WTC11 (cell line): ENCODE results near the gene SLC25A12. TPM values are rescaled to one million over a fixed set of nuclear protein-coding genes. Genes with fewer than 3 reads are reported as not detected.

ENCODE experiments used
- ATAC-seq: fragments of 200-7000 bp; cut with Tn5 transposase; 2 replicates; pipeline ENCODE4 v1.10.0; 2021; ENCODE audit warnings: mild to moderate bottlenecking, moderate library complexity
- CTCF ChIA-PET: fragments of 300-600 bp; sonication (Branson Sonifier 250); formaldehyde crosslinking; loops from one replicate; lab custom pipeline; 2021; ENCODE audit warnings: antibody characterized with exemption; lab: Charles Lee
- POLR2A ChIA-PET: fragments of 350-600 bp; sonication (Branson Sonifier 250); formaldehyde crosslinking; loops from one replicate; lab custom pipeline; 2021; ENCODE audit warnings: antibody characterized with exemption; lab: Charles Lee
- DNase-seq: peaks from one replicate; pipeline ENCODE4 v3.0.0; 2021; ENCODE audit warnings: low spot score
- H3K27ac Mint-ChIP-seq: 2 replicates; pipeline ENCODE4 v1.8.0; 2021; ENCODE audit warnings: mixed read lengths
- H3K27me3 Mint-ChIP-seq: 2 replicates; pipeline ENCODE4 v1.8.0; 2021; ENCODE audit warnings: low read depth, mild to moderate bottlenecking, moderate library complexity, mixed read lengths
- H3K36me3 Mint-ChIP-seq: 2 replicates; pipeline ENCODE4 v1.8.0; 2021; ENCODE audit warnings: mixed read lengths
- H3K4me1 Mint-ChIP-seq: 2 replicates; pipeline ENCODE4 v1.8.0; 2022; ENCODE audit warnings: mixed read lengths
- H3K4me3 Mint-ChIP-seq: 2 replicates; pipeline ENCODE4 v1.8.0; 2021; ENCODE audit warnings: mild to moderate bottlenecking, moderate library complexity, mixed read lengths
- H3K9me3 Mint-ChIP-seq: 2 replicates; pipeline ENCODE4 v1.8.0; 2021; ENCODE audit warnings: mixed read lengths
- AR ChIP-seq: fragments of 250-450 bp; sonication (Bioruptor Pico); IDR thresholded peaks from 2 replicates; pipeline ENCODE4 v1.9.0; 2021; ENCODE audit warnings: mild to moderate bottlenecking
- ATF2 ChIP-seq: sonication (generic); formaldehyde crosslinking; IDR thresholded peaks from 2 replicates; pipeline ENCODE4 v1.8.1; 2022; ENCODE audit warnings: low read depth, missing genetic modification reagents, borderline replicate concordance
- IRF2 ChIP-seq: sonication (generic); formaldehyde crosslinking; IDR thresholded peaks from 2 replicates; pipeline ENCODE4 v1.8.0; 2022; ENCODE audit warnings: low read depth, missing genetic modification reagents, borderline replicate concordance
- JAZF1 ChIP-seq: fragments of 250-450 bp; sonication (Bioruptor Pico); IDR thresholded peaks from 2 replicates; pipeline ENCODE4 v1.9.0; 2021; ENCODE audit warnings: moderate library complexity, mild to moderate bottlenecking, inconsistent platforms
- JUN ChIP-seq: sonication (generic); formaldehyde crosslinking; IDR thresholded peaks from 2 replicates; pipeline ENCODE4 v1.8.0; 2023; ENCODE audit warnings: mild to moderate bottlenecking, missing genetic modification reagents
- NFYB ChIP-seq: sonication (generic); formaldehyde crosslinking; conservative IDR thresholded peaks from 2 replicates; pipeline ENCODE4 v1.8.0; 2022; ENCODE audit warnings: low read depth, missing genetic modification reagents
- SMAD3 ChIP-seq: sonication (generic); formaldehyde crosslinking; IDR thresholded peaks from 2 replicates; pipeline ENCODE4 v1.8.0; 2022; ENCODE audit warnings: missing genetic modification reagents, mild to moderate bottlenecking, borderline replicate concordance
- SP1 ChIP-seq: sonication (generic); formaldehyde crosslinking; conservative IDR thresholded peaks from 2 replicates; pipeline ENCODE4 v1.8.1; 2022; ENCODE audit warnings: missing genetic modification reagents
- TEAD1 ChIP-seq: sonication (generic); formaldehyde crosslinking; IDR thresholded peaks from 2 replicates; pipeline ENCODE4 v1.8.0; 2022; ENCODE audit warnings: mild to moderate bottlenecking, missing genetic modification reagents
- ZNF219 ChIP-seq: sonication (generic); formaldehyde crosslinking; IDR thresholded peaks from 2 replicates; pipeline ENCODE4 v1.8.0; 2023; ENCODE audit warnings: missing genetic modification reagents, mild to moderate bottlenecking, borderline replicate concordance
- ZNF263 ChIP-seq: sonication (generic); formaldehyde crosslinking; IDR thresholded peaks from 2 replicates; pipeline ENCODE4 v1.8.1; 2022; ENCODE audit warnings: low read depth, mild to moderate bottlenecking, moderate library complexity, missing genetic modification reagents
- ZNF281 ChIP-seq: sonication (generic); formaldehyde crosslinking; IDR thresholded peaks from 2 replicates; pipeline ENCODE4 v1.8.0; 2023; ENCODE audit warnings: mild to moderate bottlenecking, missing genetic modification reagents
- ZNF416 ChIP-seq: fragments of 250-450 bp; sonication (Bioruptor Pico); IDR thresholded peaks from 2 replicates; pipeline ENCODE4 v1.9.0; 2021; ENCODE audit warnings: mild to moderate bottlenecking, inconsistent platforms
- ZNF423 ChIP-seq: fragments of 250-450 bp; sonication (Bioruptor Pico); IDR thresholded peaks from 2 replicates; pipeline ENCODE4 v2.1.2; 2022; ENCODE audit warnings: mild to moderate bottlenecking, moderate library complexity
- total RNA-seq: library from RNA; stranded (reverse); gene quantifications from 3 replicates; pipeline ENCODE4 v1.2.3, GENCODE V29; 2021
- TF ChIP-seq, protein P1 (sequence below): sonication (generic); formaldehyde crosslinking; IDR thresholded peaks from 2 replicates; pipeline ENCODE4 v1.8.1; 2023; ENCODE audit warnings: mild to moderate bottlenecking, missing genetic modification reagents

SLC25A12 gene
- total RNA-seq, 1 experiment from 2014 or later, result 9.0 TPM

DNA sequence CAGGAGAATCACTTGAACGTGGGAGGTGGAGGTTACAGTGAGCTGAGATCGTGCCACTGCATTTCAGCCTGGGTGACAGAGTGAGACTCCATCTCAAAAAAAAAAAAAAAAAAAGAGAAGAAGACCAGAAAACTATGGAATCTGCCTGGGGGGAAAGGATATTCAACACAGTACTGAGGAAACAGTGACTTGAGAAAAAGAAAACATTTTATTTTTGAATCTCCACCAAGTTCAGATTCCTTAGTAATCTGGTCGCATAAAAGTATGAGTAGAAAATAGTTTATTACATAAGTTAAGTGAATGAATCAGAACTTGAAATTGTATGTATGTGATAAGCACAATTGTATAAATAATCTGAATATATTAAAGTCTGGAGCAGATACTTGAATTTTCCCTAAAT is 15.2 kb upstream of the SLC25A12 start:
- Mint-ChIP-seq H3K27me3 (no peaks in the 10 kb centered on the region), H3K9me3 (no peaks in the 10 kb centered on the region), H3K36me3 (no peaks in the 10 kb centered on the region), H3K4me1 (no peaks in the 10 kb centered on the region), H3K4me3 (no peak overlapping the region), H3K27ac (no peak overlapping the region)
- DNase-seq, result no peak
- ChIA-PET POLR2A (interaction anchor here (0.7 kb wide), 1 partner anchor 559 kb away, joined by 3 read pairs; no protein-coding TSS in a partner anchor), CTCF (interaction anchor here (0.6 kb wide), 1 partner anchor 115 kb away, joined by 3 read pairs; no protein-coding TSS in a partner anchor)
- ATAC-seq, result no peak
- no peak for TF ChIP-seq SP1 (CRISPR knock-in tag)
- TF ChIP-seq AR (CRISPR knock-in tag), result no peak
- no peak for TF ChIP-seq JAZF1 (CRISPR knock-in tag)
- TF ChIP-seq JUN (CRISPR knock-in tag), result no peak
- TF ChIP-seq ATF2 (CRISPR knock-in tag), result no peak
- TF ChIP-seq ZNF416 (CRISPR knock-in tag), result no peak

- TF ChIP-seq SMAD3 (CRISPR knock-in tag) (no peak), ZNF219 (no peak), ZNF281 (no peak), TEAD1 (CRISPR knock-in tag) (no peak), ZNF263 (CRISPR knock-in tag) (no peak), ZNF423 (CRISPR knock-in tag) (no peak), NFYB (no peak), IRF2 (CRISPR knock-in tag) (no peak)
- TF ChIP-seq, protein P1, sequence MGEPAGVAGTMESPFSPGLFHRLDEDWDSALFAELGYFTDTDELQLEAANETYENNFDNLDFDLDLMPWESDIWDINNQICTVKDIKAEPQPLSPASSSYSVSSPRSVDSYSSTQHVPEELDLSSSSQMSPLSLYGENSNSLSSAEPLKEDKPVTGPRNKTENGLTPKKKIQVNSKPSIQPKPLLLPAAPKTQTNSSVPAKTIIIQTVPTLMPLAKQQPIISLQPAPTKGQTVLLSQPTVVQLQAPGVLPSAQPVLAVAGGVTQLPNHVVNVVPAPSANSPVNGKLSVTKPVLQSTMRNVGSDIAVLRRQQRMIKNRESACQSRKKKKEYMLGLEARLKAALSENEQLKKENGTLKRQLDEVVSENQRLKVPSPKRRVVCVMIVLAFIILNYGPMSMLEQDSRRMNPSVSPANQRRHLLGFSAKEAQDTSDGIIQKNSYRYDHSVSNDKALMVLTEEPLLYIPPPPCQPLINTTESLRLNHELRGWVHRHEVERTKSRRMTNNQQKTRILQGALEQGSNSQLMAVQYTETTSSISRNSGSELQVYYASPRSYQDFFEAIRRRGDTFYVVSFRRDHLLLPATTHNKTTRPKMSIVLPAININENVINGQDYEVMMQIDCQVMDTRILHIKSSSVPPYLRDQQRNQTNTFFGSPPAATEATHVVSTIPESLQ (CRISPR knock-in tag), result no peak
- CTCF ChIA-PET, result no interaction called here
Measured at GRCh38 chr2:171908235-171908634, 14.2 kb upstream of the SLC25A12 start.

More at GRCh38 chr2:171908235-171908634, 14.2 kb upstream of the SLC25A12 start:
- POLR2A ChIA-PET, result no interaction called here
- Mint-ChIP-seq H3K27ac (no peak overlapping the region), H3K9me3 (no peaks in the 10 kb centered on the region), H3K36me3 (no peaks in the 10 kb centered on the region), H3K27me3 (no peaks in the 10 kb centered on the region), H3K4me1 (no peaks in the 10 kb centered on the region), H3K4me3 (no peak overlapping the region)
- no peak for ATAC-seq
- no peak for DNase-seq
